COLO668 (cell line): ENCODE measurements around the gene TNFRSF13B.
"Not testable (repeated sequence)": the region's sequence is repeated elsewhere in the genome, so short reads cannot be mapped to it uniquely, and the experiment has no call there.

Source experiments
- DNase-seq: peaks from one replicate; lab custom pipeline; 2025; ENCODE audit not compliant: unreplicated experiment; lab: John Stamatoyannopoulos, UW

The TNFRSF13B gene

GRCh38 chr17:16911141-16911937, 60.6 kb downstream of the TNFRSF13B start:
- DNase-seq = no peak

- DNase-seq = no peak
Measured at GRCh38 chr17:16910341-16910740, 61.6 kb downstream of the TNFRSF13B start.

- no peak for DNase-seq
Measured at GRCh38 chr17:16909472-16910246, 62.3 kb downstream of the TNFRSF13B start.

- no peak for DNase-seq
Measured at GRCh38 chr17:16908273-16908672, 63.6 kb downstream of the TNFRSF13B start.

- DNase-seq = no peak
Measured at GRCh38 chr17:16906680-16907079, 65.2 kb downstream of the TNFRSF13B start.

GRCh38 chr17:16905593-16906191, 66.2 kb downstream of the TNFRSF13B start:
- no peak for DNase-seq

- not testable (repeated sequence) for DNase-seq
Measured at GRCh38 chr17:16903070-16903469, 68.8 kb downstream of the TNFRSF13B start.

- no peak for DNase-seq
Measured at GRCh38 chr17:16900288-16900882, 71.5 kb downstream of the TNFRSF13B start.

GRCh38 chr17:16897211-16897896, 74.6 kb downstream of the TNFRSF13B start:
- not testable (repeated sequence) for DNase-seq

- DNase-seq = not testable (repeated sequence)
Measured at GRCh38 chr17:16896235-16896634, 75.7 kb downstream of the TNFRSF13B start.

GRCh38 chr17:16893527-16893926, 78.4 kb downstream of the TNFRSF13B start:
- DNase-seq = not testable (repeated sequence)

- not testable (repeated sequence) for DNase-seq
Measured at GRCh38 chr17:16892876-16893454, 79.0 kb downstream of the TNFRSF13B start.

- no peak for DNase-seq
Measured at GRCh38 chr17:16889088-16889465, 82.8 kb downstream of the TNFRSF13B start.
